Measurements from ENCODE around the gene IPO9. TPM values are rescaled to one million over a fixed set of nuclear protein-coding genes. Genes with fewer than 3 reads are reported as not detected.

Gene IPO9
- total and polyA plus RNA-seq, 2 donors (not counting 1 experiment from before 2014, with no cell fraction given), result 13.3 to 56.9 TPM

- TF ChIP-seq EZH2 (IDR thresholded peaks at IDR 0.05; ENCODE audit: borderline replicate concordance, insufficient read depth, low read depth, low read length, poor library complexity, severe bottlenecking) (no peak), CTCF (IDR thresholded peaks at IDR 0.05) (no peak)
- Mint-ChIP-seq H3K27ac (no peak overlapping the region), H3K27me3 (peaks cover 23% of the 10 kb centered on the region), H3K9me3 (ENCODE audit: insufficient read depth) (no peaks in the 10 kb centered on the region), H3K4me3 (no peak overlapping the region), H3K4me1 (peaks cover 5% of the 10 kb centered on the region)
- no peak overlapping the region for H2AFZ ChIP-seq (ENCODE audit: insufficient read depth, low read depth, low read length, poor library complexity, severe bottlenecking)
- no peak overlapping the region for H3K27ac ChIP-seq (ENCODE audit: low read length in 2 of 2)
- H3K36me3 ChIP-seq (replicated peaks in 1 of 2; ENCODE audit: control extremely low read depth in 1 of 2, control insufficient read depth in 1 of 2, extremely low read depth in 1 of 2, insufficient read depth in 2 of 2, low read length in 1 of 2), result no peaks in the 10 kb centered on the region
- intact Hi-C loops (cut with micrococcal nuclease), result no loop called here
- H3K4me1 ChIP-seq (ENCODE audit: control insufficient read depth in 2 of 2, insufficient read depth in 2 of 2, low read length in 2 of 2), result peaks cover 0 to 4% of the 10 kb centered on the region in 2 donors
- no peak overlapping the region for H3K4me3 ChIP-seq (ENCODE audit: control extremely low read depth in 1 of 5, extremely low read depth in 1 of 5, insufficient read depth in 1 of 5, low read depth in 2 of 5, low read length in 4 of 5)
- CTCF ChIA-PET, result interaction anchor here (5.5 kb wide), 1 partner anchor 74 kb away, joined by 51 read pairs; no protein-coding TSS in a partner anchor
- POLR2A ChIA-PET, result interaction anchor here (0.5 kb wide), 1 partner anchor 63 kb away, joined by 6 read pairs; no protein-coding TSS in a partner anchor
- H3K79me2 ChIP-seq (ENCODE audit: control insufficient read depth, insufficient read depth, low read length), result no peaks in the 10 kb centered on the region
- H3K4me2 ChIP-seq (replicated peaks; ENCODE audit: low read depth, low read length, poor library complexity, severe bottlenecking), result no peak overlapping the region
- no peak overlapping the region for H3K9ac ChIP-seq (ENCODE audit: low read length)
- WGBS (ENCODE audit: insufficient coverage), result 81% methylated on average over 3 of the region's 4 CpGs
- H3K9me3 ChIP-seq (ENCODE audit: control extremely low read depth in 1 of 3, control insufficient read depth in 2 of 3, insufficient read depth in 1 of 3, low read length in 2 of 3), result no peaks in the 10 kb centered on the region
- H3K27me3 ChIP-seq (replicated peaks in 1 of 4; ENCODE audit: control extremely low read depth in 1 of 4, control insufficient read depth in 3 of 4, insufficient read depth in 4 of 4, low read length in 3 of 4), result peaks cover 0 to 3% (median 0%) of the 10 kb centered on the region in 4 experiments
- ATAC-seq (ENCODE audit: low read depth) (no peak), DNase-seq (no peak)
- no peaks in the 10 kb centered on the region for H4K20me1 ChIP-seq (ENCODE audit: control insufficient read depth, insufficient read depth, low read length, poor library complexity, severe bottlenecking)
Measured at GRCh38 chr1:201898240-201898894, 69.4 kb downstream of the IPO9 start.

GRCh38 chr1:201898992-201899391, 70.0 kb downstream of the IPO9 start:
- Histone ChIP-seq H3K4me3 (ENCODE audit: control extremely low read depth in 1 of 5, extremely low read depth in 1 of 5, insufficient read depth in 1 of 5, low read depth in 2 of 5, low read length in 4 of 5) (no peak overlapping the region), H3K4me2 (replicated peaks; ENCODE audit: low read depth, low read length, poor library complexity, severe bottlenecking) (no peak overlapping the region), H2AFZ (ENCODE audit: insufficient read depth, low read depth, low read length, poor library complexity, severe bottlenecking) (no peak overlapping the region), H3K9me3 (ENCODE audit: control extremely low read depth in 1 of 3, control insufficient read depth in 2 of 3, insufficient read depth in 1 of 3, low read length in 2 of 3) (no peaks in the 10 kb centered on the region), H4K20me1 (ENCODE audit: control insufficient read depth, insufficient read depth, low read length, poor library complexity, severe bottlenecking) (no peaks in the 10 kb centered on the region), H3K79me2 (ENCODE audit: control insufficient read depth, insufficient read depth, low read length) (no peaks in the 10 kb centered on the region), H3K27me3 (replicated peaks in 1 of 4; ENCODE audit: control extremely low read depth in 1 of 4, control insufficient read depth in 3 of 4, insufficient read depth in 4 of 4, low read length in 3 of 4) (no peaks in the 10 kb centered on the region), H3K9ac (ENCODE audit: low read length) (no peak overlapping the region), H3K36me3 (replicated peaks in 1 of 2; ENCODE audit: control extremely low read depth in 1 of 2, control insufficient read depth in 1 of 2, extremely low read depth in 1 of 2, insufficient read depth in 2 of 2, low read length in 1 of 2) (no peaks in the 10 kb centered on the region), H3K4me1 (ENCODE audit: control insufficient read depth in 2 of 2, insufficient read depth in 2 of 2, low read length in 2 of 2) (peaks cover 0 to 4% of the 10 kb centered on the region in 2 donors), H3K27ac (ENCODE audit: low read length in 2 of 2) (no peak overlapping the region)
- 100% methylated on average over 2 of the region's 4 CpGs for WGBS (ENCODE audit: insufficient coverage)
- Mint-ChIP-seq H3K4me3 (no peak overlapping the region), H3K27me3 (peaks cover 20% of the 10 kb centered on the region), H3K9me3 (ENCODE audit: insufficient read depth) (no peaks in the 10 kb centered on the region), H3K4me1 (peaks cover 5% of the 10 kb centered on the region), H3K27ac (no peak overlapping the region)
- ChIA-PET CTCF (interaction anchor here (0.7 kb wide), 1 partner anchor 15 kb away, joined by 3 read pairs; no protein-coding TSS in a partner anchor), POLR2A (interaction anchor here (0.5 kb wide), 1 partner anchor 63 kb away, joined by 6 read pairs; no protein-coding TSS in a partner anchor)
- ATAC-seq (ENCODE audit: low read depth), result no peak
- DNase-seq, result no peak
- intact Hi-C loops (cut with micrococcal nuclease), result no loop called here
- TF ChIP-seq EZH2 (IDR thresholded peaks at IDR 0.05; ENCODE audit: borderline replicate concordance, insufficient read depth, low read depth, low read length, poor library complexity, severe bottlenecking) (no peak), CTCF (IDR thresholded peaks at IDR 0.05) (no peak)
